ENCODE data around the gene ODF2.
"Not testable (repeated sequence)": the region's sequence is repeated elsewhere in the genome, so short reads cannot be mapped to it uniquely, and the experiment has no call there.

The ODF2 gene

DNA sequence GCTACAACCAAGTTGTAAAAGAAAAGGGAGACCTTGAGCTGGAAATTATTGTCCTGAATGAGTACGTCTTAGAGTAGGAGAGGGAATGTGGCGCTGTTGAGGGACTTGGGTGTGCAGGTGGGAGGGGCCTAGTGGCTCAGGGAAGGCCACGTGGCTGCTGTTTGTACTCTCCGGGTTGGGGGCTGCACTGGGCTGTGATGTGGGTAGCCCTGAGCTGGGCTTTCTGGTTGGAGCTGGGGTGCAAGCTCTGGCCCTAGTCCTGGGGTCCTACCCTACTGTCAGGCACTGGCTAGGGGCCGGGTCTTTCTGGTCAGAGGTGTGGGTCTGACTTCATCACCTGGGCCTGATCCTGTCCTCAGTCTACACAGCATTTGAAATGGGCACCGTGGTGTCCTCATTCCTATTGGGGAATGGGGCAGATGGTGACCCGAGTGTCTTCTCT lies 29.6 kb downstream of the ODF2 start:
- no peak for DNase-seq

DNA sequence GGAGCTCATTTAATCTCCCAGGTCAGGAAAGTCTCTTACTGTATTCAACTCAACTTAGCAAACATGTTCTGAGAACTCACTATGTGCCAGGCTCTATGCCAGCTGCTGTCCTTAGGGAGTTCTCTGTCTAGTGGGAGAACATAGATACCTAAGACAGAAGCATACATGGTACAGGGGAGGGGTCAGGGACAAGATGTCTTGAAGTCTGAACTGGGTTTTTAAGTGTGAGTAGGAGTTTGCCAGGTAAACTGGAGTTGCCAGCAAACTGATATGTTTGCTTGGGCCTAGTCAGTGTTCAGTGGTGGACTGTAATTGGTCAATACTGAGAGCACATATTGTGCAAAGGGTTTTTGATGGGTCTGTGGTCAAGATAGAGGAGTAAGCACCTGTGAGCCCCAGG lies 30.4 kb downstream of the ODF2 start:
- no peak for DNase-seq

DNA sequence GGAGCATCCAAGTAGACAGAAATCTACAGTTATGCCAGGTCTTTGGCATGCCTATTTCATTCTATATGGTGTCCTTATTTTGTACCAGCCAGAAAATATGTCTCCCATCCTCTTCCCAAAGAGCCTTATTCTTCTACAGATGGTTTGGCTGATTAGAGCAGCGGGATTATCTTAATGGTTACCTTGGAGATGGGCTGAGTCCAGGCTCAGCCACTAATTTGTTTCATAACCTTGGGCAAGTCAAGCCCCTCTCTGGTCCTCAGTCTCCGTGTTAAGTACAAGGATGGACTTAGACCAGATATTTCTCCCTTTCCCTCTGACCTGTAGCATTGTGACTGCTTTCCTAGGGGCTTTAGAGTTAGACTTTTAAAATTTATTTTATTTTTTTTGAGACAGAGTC lies 37.6 kb downstream of the ODF2 start:
- DNase-seq, result no peak

DNA sequence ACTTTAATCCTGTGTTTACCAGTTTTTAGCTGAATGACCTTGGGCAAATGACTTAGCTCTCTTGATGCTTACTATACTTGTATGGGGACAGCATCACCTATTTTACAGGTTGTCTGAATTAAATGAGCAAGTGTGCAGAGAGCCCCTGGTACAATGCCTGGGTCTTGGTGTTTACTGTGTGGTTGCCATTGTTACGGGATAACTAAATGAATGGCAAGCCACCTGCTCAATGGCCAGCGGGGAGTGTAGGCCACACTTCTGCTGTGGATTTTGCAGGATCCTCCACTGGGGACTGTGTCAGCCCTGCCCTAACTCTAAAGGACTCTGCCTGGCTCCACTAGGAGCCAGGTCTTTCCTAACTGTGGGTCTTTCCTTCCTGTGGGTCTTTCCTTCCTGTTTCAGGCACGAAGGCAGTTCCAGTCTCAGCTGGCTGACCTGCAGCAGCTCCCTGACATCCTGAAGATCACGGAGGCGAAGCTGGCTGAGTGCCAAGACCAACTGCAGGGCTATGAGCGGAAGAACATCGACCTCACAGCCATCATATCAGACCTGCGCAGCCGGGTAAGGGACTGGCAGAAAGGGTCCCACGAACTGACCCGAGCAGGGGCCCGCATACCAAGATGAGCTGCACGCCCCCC lies 38.4 kb downstream of the ODF2 start:
- no peak for DNase-seq

DNA sequence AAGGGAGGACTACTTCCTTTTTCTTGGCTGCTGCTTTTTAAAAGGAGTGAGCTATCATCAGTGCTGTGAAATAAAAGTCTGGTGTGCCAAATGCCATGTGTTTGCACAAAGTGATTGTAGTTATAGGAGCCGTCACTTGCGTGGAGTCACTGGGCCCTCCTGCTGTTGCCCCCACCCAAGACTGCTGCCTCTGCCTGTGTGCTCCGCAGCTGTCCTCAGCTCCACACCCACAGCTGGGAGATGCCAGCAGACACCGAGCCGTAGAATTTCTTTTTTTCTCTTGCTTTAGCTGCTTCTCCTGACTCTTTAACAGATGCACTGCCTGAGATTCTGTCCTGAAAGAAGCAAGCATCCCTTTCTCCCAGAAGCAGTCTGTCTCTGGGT lies 38.9 kb downstream of the ODF2 start:
- DNase-seq, result no peak

DNA sequence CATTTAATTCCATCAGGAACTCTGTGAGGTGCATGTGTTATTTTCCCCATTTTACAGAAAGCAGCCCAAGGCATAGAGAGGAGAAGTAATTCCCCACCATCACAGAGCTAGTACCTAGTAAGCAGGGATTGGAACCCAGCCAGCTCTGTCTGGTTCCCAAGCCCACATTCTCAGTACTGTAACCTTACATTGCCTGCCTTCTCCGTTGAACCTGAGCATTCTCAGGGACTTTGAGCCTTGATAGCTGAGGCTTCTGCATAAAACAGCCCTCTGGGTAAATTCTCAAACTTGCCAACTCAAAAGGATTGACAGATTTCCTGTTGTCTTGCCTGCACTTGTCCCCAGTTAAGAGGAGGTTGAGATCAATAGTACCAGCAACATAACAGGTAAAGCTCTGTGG lies 39.5 kb downstream of the ODF2 start:
- DNase-seq, result no peak

DNA sequence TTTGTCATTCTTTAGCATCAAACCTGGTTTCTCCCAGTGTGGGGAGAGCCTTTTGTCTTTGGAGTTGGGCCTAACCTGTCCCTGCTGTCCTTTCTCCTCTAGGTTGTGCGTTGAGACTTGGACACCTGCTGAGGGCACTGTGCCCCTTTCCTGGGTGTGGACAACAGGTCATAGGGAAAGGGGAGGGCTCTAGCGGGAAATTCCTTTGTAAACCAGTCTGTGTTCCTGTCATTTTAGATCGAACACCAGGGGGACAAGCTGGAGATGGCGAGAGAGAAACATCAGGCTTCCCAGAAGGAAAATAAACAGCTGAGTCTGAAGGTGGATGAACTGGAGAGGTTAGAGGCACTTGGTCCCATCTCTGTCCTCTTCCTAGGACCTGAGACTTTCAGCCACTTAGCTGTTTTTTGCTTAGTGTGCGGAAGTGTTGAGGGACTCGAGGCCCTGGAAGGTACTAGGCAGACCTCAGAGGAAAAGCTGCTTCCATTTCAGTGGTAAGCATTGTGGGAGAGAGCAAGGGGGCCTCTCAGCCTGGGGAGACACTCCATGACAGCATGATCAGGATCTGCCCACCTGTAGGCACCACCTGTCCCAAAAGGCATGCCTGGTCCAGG lies 40.1 kb downstream of the ODF2 start:
- DNase-seq, result no peak

DNA sequence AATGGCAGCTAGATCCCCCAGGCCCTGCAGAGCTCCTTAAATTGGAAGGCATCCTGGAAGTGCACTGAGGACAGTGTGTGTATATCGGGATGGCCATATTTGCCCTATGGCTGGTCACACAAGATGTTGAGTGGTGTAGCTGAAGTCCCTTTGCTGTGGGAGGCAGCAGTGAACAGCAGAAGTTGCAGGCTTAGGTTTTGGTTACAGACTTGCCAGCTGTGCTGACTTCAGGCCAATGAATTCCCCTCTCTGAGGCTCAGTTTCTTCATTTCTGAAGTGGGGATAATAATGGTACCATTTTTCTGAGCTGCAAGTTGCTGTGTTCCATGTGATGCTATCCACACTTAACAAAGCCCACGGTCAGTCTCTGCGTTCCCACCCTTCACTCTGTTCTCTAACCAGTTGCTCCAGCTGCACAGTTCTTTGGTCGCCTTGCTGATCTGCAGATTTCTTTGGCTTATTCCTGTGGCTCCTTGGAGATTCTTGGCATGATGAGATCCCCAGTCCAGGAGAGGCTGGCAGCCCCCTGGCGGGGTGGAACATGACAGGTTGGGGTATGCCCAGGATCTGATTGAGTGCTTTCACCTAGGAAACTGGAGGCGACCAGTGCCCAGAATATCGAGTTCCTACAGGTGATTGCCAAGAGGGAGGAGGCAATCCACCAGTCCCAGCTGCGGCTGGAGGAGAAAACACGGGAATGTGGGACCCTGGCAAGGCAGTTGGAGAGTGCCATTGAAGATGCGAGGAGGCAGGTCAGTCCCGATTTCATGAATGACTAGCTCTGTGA lies 42.2 kb downstream of the ODF2 start:
- DNase-seq, result no peak

DNA sequence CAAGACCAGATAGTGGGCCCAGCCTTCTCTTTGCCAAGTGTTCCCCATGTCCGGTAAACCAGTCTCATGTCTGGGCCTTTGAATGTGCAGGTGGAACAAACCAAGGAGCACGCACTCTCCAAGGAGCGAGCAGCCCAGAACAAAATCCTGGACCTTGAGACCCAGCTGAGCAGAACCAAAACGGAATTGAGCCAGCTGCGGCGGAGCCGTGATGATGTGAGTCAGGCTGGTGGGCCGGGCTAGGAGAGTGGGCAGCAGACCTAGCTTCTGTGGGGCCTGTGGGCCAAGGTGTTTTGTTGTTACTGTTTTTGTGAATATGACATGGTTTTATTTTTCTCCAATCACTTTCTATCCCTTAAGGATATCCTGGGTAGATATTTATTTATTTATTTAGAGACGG lies 43.1 kb downstream of the ODF2 start:
- no peak for DNase-seq

DNA sequence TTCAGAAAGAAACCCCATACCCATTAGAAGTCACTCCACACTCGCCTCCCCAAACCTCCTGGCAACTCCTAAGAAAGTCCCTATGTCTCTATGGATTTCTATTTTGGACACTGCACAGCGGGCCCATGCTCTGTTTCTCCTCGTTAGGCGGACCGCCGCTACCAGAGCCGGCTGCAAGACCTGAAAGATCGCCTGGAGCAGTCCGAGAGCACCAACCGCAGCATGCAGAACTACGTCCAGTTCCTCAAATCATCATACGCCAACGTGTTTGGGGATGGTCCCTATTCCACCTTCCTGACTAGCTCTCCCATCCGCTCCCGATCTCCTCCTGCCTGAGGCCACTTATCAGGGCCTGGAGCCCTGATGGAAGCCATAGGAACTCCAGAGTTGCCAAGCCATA lies 44.1 kb downstream of the ODF2 start:
- no peak for DNase-seq

DNA sequence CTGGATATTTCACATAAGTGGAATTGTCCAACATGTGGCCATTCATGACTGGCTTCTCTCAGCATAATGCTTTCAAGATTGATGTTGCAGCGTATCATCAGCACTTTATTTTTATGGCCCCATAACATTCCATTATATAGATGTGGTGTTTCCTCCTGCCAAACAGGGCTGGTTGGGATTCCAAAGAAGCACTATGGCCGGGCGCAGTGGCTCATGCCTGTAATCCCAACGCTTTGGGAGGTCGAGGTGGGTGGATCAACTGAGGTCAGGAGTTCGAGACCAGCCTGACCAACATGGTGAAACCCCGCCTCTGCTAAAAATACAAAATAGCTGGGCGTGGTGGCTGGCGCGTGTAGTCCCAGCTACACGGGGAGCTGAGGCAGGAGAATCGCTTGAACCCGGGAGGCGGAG lies 47.6 kb downstream of the ODF2 start:
- not testable (repeated sequence) for DNase-seq

DNA sequence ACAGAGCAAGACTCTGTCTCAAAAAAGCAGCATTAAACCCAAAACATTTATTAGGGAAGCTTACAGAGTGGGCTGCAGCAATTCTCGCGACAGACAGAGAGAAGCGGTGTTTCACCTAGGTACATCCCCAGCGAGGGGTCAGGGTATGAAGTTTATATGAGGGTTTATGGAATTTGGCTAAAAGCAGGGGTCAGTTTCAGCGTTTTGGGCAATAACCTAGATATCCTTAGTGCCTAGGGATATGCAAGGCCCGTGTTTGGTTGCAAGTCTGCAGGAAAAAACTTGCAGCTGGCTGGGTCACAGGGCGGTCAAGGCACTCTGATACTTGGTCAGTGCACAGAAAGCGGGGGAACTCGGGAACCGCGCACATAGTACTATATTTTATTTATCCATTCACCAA lies 48.1 kb downstream of the ODF2 start:
- no peak for DNase-seq

DNA sequence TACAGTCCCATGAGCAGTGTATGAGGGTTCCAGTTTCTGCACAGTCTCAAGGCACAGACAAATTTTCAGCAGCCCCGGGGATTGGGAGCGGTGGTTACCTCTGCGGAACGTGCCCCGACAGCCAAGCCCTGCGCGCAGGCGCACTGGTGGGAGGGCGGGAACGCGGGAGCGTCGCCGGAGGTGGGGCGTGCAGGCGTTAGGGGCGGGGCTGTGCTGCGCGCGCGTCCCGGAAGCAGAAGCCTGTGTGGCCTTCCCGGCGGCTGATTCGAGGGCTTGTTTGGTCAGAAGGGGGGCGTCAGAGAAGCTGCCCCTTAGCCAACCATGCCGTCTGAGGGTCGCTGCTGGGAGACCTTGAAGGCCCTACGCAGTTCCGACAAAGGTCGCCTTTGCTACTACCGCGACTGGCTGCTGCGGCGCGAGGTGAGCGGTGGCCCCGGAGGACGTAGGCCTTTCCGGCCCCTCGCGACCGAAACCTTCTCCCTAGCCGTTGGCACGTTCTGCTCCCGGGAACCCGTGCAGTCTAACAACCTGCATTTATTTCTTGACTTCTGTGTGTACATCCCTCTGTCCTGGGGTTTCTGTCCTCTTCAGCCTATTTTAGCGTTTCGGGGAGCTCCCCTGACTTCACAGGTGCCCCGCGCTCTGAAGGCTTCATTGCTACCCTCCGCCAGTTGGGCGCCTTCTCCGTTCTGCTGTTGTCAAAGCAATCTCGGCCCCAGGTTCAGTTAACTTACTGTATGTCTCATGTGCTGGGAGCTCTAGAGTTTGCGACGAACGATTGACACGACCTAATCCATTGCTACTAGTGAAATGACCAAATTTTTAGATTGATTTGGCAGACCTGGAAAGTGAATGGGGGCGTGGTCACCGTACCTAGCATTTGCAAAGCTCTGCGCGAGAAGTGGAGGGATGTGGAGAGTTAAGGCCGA lies 48.9 kb downstream of the ODF2 start, which contains the start of gene GLE1:
TSS of gene GLE1 (plus strand) at position 235 of the 929 bp plus-strand sequence. CDS start at position 322, 87 bp downstream.
- DNase-seq, result peak; percentile 99

DNA sequence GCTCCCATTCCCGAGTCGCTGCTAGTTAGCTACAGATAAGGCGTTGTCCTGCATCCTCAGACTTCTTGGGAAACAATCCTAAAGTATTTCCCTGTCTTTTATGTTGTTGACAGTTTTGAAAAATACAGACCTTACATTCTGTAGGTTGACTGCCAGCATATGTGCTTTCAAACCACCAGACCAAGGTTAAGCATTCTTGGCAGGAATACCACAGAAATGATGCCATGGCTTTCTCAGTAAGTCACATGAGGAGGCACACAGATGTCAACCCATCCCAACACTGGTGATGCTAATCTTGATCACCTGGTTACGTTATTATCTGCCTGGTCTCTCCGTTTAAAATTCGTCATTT lies 49.6 kb downstream of the ODF2 start:
- no peak for DNase-seq

DNA sequence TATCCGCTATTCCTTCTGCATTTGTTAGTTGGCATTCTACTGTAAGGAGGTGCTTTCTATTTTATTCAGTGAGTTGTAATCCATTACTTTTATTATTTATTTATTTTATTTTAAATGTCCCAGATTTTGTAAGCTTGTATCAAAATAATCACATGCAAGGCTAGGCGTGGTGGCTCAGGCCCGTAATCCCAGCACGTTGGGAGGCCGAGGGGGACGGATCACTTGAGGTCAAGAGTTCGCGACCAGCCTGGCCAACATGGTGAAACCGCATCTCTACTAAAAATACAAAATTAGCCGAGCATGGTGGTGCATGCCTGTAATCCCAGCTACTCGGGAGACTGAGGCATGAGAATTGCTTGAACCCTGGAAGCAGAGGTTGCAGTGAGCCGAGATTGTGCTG lies 50.1 kb downstream of the ODF2 start:
- DNase-seq, result not testable (repeated sequence)

DNA sequence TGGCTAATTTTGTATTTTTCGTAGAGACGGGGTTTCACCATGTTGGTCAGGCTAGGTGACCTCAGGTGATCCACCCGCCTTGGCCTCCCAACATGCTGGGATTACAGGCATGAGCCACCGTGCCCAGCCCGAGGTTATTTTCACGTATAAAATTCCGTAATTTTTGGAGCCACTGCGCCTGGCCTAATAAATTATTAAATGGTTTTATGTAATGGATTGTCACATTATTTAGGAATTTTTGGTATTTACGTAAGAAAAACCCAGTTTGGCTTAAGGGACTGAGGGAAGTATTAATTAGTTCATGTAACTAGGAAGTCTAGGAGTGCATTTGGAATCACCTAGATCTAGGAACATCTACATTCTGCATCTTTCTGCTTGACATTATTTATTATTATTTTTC lies 57.0 kb downstream of the ODF2 start:
- no peak for DNase-seq

DNA sequence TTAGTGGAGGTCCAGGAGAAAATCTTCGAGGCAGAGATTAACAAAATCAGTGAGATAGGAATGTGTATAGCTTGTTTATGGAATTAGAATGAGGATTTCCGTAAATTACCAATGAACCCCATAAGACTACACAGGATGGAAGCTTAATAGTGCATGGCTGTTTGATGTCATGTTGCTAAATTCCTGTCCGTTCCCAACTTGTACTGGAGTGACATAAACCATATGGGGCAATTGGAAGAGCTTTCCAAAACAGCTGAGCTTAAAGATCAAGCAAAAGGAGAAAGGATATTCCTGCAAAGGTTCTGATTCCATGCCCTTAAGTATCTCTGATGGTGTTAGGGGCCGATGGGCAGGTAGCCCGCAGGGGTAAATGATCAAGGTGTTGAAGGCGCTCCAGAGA lies 66.2 kb downstream of the ODF2 start:
- no peak for DNase-seq

DNA sequence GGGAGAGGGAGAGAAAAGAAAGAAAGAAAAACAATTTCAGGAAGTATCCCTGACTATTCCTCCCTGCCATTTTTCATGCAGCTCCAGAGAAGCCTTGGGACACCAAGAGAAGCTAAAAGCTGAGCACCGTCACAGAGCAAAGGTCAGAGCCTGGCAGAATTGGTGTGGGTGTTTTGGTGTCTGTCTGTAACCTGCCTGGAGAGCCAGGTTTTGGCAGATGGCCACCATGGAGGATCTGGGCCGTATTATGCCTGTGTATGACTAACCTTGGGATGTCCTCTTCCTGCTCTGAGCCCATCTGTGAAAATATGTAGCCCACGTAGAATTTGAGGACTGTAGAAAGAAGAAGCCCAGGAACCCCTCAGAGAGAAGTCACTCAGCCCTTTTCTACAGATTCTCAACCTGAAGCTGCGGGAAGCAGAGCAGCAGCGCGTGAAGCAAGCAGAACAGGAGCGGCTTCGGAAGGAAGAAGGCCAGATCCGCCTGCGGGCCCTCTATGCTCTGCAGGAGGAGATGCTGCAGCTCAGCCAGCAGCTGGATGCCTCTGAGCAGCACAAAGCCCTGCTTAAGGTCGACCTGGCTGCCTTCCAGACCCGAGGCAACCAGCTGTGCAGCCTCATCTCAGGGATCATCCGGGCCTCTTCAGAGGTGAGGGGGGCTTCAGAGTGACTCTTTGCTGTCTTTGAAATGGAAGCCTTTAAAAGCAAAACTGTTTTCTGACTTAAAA lies 67.6 kb downstream of the ODF2 start:
- no peak for DNase-seq

DNA sequence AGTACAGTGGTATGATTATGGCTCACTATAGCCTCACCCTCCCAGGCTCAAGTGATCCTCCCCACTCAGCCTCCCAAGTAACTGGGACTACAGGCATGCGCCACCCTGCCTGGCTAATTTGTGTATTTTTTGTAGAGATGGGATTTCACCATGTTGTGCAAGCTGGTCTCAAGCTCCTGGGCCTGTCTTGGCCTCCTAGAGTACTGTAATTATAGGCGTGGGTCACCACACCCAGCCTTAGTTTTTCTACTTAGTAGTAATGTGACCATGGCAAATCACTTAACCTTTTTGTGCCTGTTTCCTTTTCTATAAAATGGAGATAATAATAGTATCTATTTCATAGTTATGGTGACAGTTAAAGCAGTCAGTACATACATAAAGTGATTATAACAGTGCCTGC lies 70.9 kb downstream of the ODF2 start:
- no peak for DNase-seq

DNA sequence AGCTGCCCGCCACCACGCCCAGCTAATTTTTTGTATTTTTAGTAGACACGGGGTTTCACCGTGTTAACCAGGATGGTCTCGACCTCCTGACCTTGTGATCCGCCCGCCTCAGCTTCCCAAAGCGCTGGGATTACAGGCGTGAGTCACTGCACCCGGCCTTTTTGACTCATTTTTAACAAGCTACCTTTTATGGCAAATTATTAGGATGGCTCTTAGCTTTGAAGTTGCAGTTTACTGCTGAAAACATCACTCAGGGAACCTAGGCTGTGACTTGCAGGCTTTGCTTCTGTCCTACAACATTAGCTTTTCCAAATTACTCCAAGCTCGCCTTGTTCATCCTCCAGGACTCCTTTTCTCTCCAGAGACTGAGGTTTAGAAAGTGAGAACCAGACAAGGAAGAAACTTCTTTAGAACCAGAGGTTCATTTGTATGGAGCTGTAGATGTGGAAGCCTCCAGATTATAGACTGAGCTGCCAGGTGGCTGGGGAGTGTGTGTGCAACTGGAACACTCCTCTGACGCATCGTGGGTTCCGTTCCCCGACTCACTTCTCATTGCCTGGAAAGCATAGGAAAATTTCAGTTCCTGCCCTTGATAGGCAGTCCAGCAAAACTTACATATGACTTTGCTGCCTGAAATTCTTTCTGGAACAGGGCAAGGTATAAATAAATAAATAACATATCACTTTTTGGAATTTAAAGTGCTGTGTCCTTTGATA lies 72.8 kb downstream of the ODF2 start:
- no peak for DNase-seq

DNA sequence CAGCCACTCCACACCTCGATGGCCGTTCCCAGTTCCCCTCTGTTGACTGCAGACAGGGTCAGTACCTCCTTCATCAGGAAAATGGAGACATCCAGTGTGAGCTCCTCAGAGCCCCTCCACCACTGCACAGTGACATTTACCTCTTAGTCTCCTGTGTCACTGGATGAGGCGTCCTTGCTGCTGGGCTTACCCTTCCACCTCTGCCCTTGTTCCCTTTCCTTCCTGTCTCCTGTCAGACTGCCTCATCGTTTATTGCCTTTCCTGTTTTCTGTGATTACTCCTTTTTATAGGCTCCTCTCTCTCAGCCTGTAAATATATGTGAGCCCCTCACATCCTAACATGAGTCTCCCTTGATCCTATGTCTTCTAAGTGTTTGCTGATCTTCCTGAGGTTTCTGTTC lies 73.4 kb downstream of the ODF2 start:
- no peak for DNase-seq

DNA sequence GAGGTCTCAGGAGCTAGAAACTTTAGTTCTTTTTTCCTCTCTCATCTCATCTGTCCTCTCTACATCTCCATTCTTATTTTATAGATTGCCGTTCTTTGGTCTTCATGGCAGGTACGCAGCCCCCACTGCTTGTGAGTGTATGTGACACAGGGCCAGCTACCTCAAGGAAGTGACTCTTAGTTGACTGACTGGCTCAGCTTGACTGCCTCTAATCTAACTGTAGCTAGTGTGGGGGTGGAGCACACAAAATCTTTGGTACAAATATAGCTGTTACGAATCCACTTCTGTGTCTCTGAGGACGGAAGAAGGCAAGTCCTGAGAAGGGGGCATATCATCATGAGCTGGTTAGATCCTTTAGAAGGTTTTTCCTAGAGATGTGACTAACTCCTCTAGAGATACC lies 76.8 kb downstream of the ODF2 start:
- no peak for DNase-seq
